T-helper 1 cell treated with Interleukin-12 subunit alpha and Interleukin-12 subunit beta and Interleukin-4 antibody, amounts not matched to agents 30 ng/mL and 1 ng/mL, for 36 hours (primary cell): ENCODE data around the gene SFXN1. TPM values are rescaled to one million over a fixed set of nuclear protein-coding genes. Genes with fewer than 3 reads are reported as not detected.

Source experiments
- intact Hi-C: fragments of 100-400 bp; cut with micrococcal nuclease; formaldehyde crosslinking; loops from one replicate; pipeline ENCODE4 v1.15.1; 2024
- total RNA-seq: library from RNA; stranded (reverse); gene quantifications from 2 replicates; pipeline ENCODE4 v1.2.3, GENCODE V29; 2022

Gene SFXN1
- total RNA-seq, 1 donor from 2014 or later = 194 TPM

DNA sequence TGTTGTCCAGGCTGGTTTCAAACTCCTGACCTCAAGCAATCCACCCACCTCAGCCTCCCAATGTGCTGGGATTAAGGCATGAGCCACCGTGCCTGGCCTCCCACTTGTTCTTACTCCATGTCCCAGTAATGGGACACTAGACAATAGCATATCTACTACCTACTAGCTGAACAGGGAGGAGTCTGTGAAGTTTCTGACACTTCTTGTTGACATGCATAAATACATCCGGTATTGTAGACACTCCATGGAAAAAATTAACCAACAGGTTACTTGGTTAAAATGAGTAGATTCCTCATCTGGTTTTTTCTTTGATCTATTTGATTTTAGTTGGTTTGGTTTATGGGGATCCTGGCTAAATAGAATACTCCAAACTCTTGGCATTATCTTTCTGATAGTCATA, 88.3 kb downstream of the SFXN1 start:
- intact Hi-C loops = no loop called here

DNA sequence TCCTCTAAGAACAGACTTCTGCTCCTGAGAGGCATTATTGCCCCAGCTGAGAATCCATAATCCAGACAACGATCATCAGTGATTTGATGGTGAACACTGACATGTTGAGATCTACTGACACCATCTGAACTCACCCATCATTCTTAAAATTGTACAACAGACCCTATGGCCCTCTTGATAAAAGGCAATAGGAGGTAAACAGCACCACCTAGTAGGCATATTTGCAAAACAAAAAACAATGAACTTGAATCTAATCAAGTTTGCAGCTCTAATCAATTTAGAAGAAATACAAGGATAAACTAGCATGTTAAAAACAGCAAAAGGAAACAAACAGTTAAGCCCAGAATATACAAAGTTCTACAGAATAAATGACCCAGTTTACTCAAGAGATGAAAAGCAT, 89.6 kb downstream of the SFXN1 start:
- intact Hi-C loops = loop anchor here (1.0 kb wide), 1 partner anchor 34 kb away; no protein-coding TSS in a partner anchor

GRCh38 chr5:175569701-175570100, 91.3 kb downstream of the SFXN1 start:
- intact Hi-C loops = no loop called here

DNA sequence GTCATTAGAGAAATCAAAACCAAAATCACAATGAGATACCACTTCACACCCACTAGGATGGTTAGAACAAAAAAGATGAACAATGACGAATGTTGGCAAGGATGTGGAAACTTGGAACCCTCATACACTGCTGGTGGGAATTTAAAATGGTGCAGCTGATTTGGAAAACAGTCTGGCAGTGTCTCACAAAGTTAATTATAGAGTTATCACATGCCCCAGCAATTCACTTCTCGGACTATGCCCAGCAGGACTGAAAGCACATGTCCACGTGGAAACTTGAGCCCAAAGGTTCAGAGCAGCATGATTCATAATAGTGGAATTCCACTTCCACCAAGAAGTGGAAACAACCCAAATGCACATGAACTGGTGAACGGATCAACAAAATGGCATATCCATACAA, 94.5 kb downstream of the SFXN1 start:
- intact Hi-C loops = no loop called here

- intact Hi-C loops = no loop called here
These were observed 95.3 kb downstream of the SFXN1 start for GRCh38 chr5:175573493-175574269.

DNA sequence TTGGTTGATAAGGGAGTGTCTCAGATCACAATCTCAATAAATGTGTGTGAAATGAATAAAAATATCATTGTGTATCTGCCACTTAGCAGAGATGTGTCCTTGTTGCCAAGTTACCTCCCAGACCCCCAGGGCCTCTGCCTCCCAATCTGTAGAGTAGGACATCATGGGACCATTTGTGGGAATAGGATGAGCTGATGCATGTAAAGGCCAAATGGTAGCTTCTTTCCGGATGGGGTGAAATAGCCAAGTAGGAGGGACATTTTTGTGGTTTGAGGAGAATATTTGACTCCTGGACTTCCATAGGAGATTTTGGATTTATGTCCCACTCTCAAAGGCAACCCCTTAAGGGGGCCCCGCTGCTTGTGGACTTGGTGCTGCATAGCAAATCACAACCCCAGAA, 96.9 kb downstream of the SFXN1 start:
- intact Hi-C loops = no loop called here

GRCh38 chr5:175576096-175576495, 97.7 kb downstream of the SFXN1 start:
- intact Hi-C loops = no loop called here

GRCh38 chr5:175576591-175576990, 98.2 kb downstream of the SFXN1 start:
- intact Hi-C loops = no loop called here

Other genes starting within 250 kb of the SFXN1 start
- gene DRD1, start 34.4 kb upstream of the SFXN1 start, total RNA-seq = not detected in 2 replicates
- gene HRH2, start 179.5 kb downstream of the SFXN1 start, total RNA-seq = 39.3 and 39.8 TPM in 2 replicates